HEK293 (cell line): ENCODE results near the gene CD99L2.

Experiments
- KLF1 ChIP-seq: fragments of 450-650 bp; formaldehyde crosslinking; IDR thresholded peaks from 2 replicates; pipeline ENCODE4 v1.5.1; 2016; ENCODE audit warnings: missing biosample characterization, missing genetic modification characterization
- YY1 ChIP-seq: fragments of 450-650 bp; formaldehyde crosslinking; IDR thresholded peaks from 2 replicates; pipeline ENCODE4 v1.5.1; 2018; ENCODE audit warnings: missing biosample characterization, missing genetic modification characterization
- ZNF398 ChIP-seq: fragments of 450-650 bp; formaldehyde crosslinking; IDR thresholded peaks from 2 replicates; pipeline ENCODE4 v1.5.1; 2017; ENCODE audit warnings: missing biosample characterization, missing genetic modification characterization

DNA sequence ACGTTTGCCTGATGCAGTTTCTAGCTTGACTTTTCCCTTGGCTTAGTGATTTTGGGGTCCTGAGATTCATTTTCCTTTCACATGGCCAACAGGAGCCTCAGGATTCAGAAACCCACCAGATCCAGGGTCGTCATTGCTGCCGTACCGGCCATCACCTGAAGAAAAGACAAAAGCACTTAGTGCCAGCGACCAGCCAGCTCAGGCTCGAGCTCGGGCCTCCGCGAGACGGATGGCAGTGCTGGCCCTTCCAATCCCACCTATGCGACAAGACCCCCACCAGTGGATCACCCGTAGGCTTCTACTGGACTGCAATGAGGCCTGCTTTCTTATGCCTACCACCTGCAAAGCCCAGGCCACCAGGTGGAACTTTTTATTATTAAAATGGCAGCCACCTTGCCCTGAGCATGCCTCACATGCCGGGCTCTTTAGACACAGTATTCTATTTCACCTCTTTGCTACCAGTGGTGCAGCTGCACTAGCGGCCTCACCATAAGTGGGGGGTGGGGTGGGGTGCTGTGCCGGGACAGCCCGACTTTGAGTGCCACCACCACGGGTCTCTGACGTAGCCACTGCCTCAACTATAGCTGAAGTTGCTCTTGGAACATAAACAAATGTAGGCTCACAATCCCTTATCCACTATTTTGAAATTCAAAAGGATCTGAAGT lies 121.0 kb downstream of the CD99L2 start:
- TF ChIP-seq YY1 (tag by site-specific recombination) = no peak
- TF ChIP-seq ZNF398 = no peak
- no peak for TF ChIP-seq KLF1 (tag by site-specific recombination)
